GM20000 (cell line): ENCODE measurements around the gene AQP12A.

Source experiments
- DNase-seq: peaks from one replicate; pipeline ENCODE4 v3.0.0; 2012; ENCODE audit warnings: low spot score
- CTCF ChIP-seq: IDR thresholded peaks from 2 replicates; pipeline ENCODE4 v1.5.1; 2012; ENCODE audit warnings: mild to moderate bottlenecking, control low read depth; ENCODE audit errors: extremely low read depth, missing control alignments

The AQP12A gene

DNA sequence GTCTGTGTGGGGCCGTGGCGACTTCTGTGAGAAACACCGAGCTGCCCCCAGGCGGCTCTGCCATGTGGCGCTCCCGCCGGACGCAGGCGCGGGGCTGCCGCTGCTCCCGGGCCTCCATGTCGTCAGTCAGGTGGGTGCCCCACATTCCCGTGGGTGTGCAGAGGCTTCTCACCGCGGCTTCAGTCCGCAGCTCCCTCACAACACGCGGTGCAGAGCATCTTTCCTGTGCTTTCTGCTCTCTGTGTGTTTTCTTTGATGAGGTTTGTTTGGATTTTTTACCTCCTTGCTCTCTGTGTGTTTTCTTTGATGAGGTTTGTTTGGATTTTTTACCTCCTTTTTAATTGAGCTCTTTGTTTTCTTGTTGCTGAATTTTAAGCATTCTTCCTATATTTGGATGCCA is 13.0 kb downstream of the AQP12A start:
- no peak for DNase-seq
- no peak for TF ChIP-seq CTCF

DNA sequence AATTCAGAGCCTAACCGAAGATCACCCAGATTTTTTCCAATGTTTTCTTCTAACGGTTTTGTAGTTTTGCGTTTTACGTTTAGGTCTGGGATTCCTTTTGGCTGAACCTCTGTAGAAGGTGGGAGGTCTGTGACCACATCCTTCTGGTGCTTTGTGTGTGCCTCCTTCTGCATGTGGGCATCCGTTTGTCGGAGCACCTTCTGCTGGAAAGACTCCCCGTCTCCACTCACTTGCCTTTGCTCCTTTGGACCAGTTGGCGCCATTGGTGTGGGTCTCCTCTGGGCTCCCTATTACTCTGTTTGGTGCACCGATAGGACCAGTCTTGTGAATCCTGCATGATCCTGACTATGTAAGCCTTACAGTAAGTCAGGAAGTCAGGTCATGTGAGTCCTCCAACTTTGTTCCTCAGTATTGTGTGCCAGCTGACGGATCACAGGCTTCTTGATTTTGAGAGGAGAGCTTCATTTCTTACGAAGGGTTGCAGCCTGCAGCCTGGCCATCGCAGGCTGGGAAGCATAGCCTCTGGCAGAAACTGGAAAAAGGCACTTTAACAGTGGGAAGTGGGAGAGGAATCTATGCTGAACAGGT is 13.6 kb downstream of the AQP12A start:
- no peak for DNase-seq
- TF ChIP-seq CTCF: no peak

DNA sequence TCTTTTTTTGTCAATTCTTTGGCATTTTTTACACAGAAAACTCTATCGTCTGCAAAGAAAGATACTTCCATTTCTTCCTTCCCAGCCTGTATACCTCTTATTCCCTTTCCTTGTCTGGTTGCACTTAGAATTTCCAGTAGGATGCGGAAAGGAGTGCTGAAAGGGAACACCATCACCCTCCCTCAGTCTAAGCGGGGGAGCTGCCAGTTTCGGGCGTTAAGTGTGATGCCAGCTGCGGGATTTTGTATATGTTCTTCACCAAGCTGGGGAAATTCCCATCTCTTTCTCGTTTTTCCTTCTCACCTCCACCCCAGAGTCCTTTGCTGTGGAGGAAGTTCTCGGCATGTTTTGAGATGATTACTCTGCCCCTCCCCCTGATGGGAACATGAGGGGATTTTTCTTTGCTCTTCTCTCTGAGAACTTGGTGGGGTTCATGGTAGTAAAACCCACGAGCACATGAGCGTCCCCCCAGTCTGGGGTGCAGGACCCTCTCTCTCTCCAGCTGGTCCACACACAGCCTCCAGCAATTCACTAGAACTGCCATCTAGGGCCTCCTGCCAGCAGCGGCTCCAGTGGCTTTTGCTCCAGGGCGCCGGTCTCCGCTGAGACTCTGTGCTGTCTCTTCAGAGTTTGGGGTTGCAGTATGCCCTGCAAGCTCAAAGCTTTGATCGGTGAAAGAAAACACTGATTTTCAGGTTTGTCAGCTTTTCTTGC is 15.5 kb downstream of the AQP12A start:
- TF ChIP-seq CTCF: no peak
- DNase-seq: no peak

DNA sequence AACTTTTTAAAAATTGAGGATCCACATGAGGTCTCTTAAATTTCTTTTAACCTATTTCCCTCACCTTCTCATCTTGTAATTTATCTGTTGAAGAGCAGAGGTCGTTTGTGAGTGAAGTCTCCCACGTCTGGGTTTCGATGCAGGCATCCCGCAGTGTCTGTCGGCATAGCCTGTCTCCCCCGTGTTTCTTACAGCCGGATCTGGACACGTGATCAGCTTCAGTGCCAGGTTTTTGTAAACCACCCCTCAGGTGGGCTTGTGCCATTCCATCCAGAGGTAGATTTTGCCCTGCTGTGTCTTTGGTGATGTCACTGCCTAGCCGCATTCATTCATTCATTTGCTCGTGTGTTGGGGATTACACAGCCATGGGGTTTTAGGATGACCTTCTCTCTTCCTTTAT is 16.2 kb downstream of the AQP12A start:
- no peak for TF ChIP-seq CTCF
- DNase-seq: no peak

GRCh38 chr2:240708457-240708856 is 16.8 kb downstream of the AQP12A start:
- no peak for DNase-seq
- TF ChIP-seq CTCF: no peak

- no peak for TF ChIP-seq CTCF
- DNase-seq: no peak
Observed at GRCh38 chr2:240711296-240711695, 19.6 kb downstream of the AQP12A start.

GRCh38 chr2:240711701-240712100 is 20.0 kb downstream of the AQP12A start:
- no peak for DNase-seq
- no peak for TF ChIP-seq CTCF
